Natural killer cell (primary cell): Measurements from ENCODE around the gene NRXN3. TPM values are rescaled to one million over a fixed set of nuclear protein-coding genes. Genes with fewer than 3 reads are reported as not detected.

ENCODE experiments used
- ATAC-seq, 3 donors: fragments of 150-1000 bp in 2 of 3; fragments of 200-7000 bp in 1 of 3; cut with Tn5 transposase; 1 replicate in 1 of 3; 2 replicates in 2 of 3; pipeline ENCODE4 v1.10.0; 2021; ENCODE audit warnings: mild to moderate bottlenecking in 2 of 3, moderate library complexity in 2 of 3
- DNase-seq, 2 donors: peaks; one replicate each; pipeline versions ENCODE4 v3.0.0 to v3.0.0-alpha.2; 2013 to 2021; ENCODE audit warnings: mixed read lengths in 1 of 2
- H3K27ac ChIP-seq: one replicate; pipeline ENCODE4 v1.5.1; 2013; ENCODE audit warnings: mild to moderate bottlenecking, low read length
- H3K27me3 ChIP-seq: one replicate; pipeline ENCODE4 v1.6.1; 2013; ENCODE audit warnings: low read length; ENCODE audit not compliant: control insufficient read depth, insufficient read depth
- H3K36me3 ChIP-seq: one replicate; pipeline ENCODE4 v1.6.1; 2013; ENCODE audit warnings: low read length; ENCODE audit not compliant: control insufficient read depth, insufficient read depth
- H3K4me1 ChIP-seq: one replicate; pipeline ENCODE4 v1.6.1; 2013; ENCODE audit warnings: low read length; ENCODE audit not compliant: control insufficient read depth, insufficient read depth
- H3K4me3 ChIP-seq: one replicate; pipeline ENCODE4 v1.5.1; 2013; ENCODE audit warnings: low read length
- H3K9me3 ChIP-seq: one replicate; pipeline ENCODE4 v1.6.1; 2013; ENCODE audit warnings: low read length; ENCODE audit not compliant: control insufficient read depth, insufficient read depth
- H3K27ac Mint-ChIP-seq, 2 donors: one replicate each; pipeline ENCODE4 v1.8.0; 2022; ENCODE audit warnings: mild to moderate bottlenecking in 2 of 2, mixed read lengths in 2 of 2, moderate library complexity in 1 of 2
- H3K27me3 Mint-ChIP-seq, 2 donors: one replicate each; pipeline ENCODE4 v1.8.0; 2022; ENCODE audit warnings: low read depth in 2 of 2, mixed read lengths in 2 of 2
- H3K36me3 Mint-ChIP-seq: one replicate; pipeline ENCODE4 v1.8.0; 2022; ENCODE audit warnings: mixed read lengths
- H3K4me1 Mint-ChIP-seq, 2 donors: one replicate each; pipeline ENCODE4 v1.8.0; 2022; ENCODE audit warnings: mixed read lengths in 2 of 2
- H3K4me3 Mint-ChIP-seq: one replicate; pipeline ENCODE4 v1.8.0; 2022; ENCODE audit warnings: mild to moderate bottlenecking, moderate library complexity, mixed read lengths
- H3K9me3 Mint-ChIP-seq, 2 donors: one replicate each; pipeline ENCODE4 v1.8.0; 2022; ENCODE audit warnings: mixed read lengths in 2 of 2
- WGBS: methylation state at CpG from one replicate; pipeline ENCODE4 v1.1.7; 2013; ENCODE audit warnings: missing lambda C conversion rate; ENCODE audit not compliant: insufficient coverage; 5-methylcytosine and 5-hydroxymethylcytosine counted together
- intact Hi-C: fragments of 100-400 bp; cut with micrococcal nuclease; formaldehyde crosslinking; loops from one replicate; pipeline ENCODE4 v1.14.2; 2022
- total RNA-seq, 4 donors: library from RNA; stranded (reverse); fragments of 120-200 nt in 1 of 4; gene quantifications; one replicate each; pipeline versions ENCODE4 v1.2.3 to v1.2.4, GENCODE V29; 2013 to 2022
- TF ChIP-seq, protein P1 (sequence below): fragments of 200-600 bp; IDR thresholded peaks from one replicate; pipeline ENCODE4 v1.8.0; 2022; ENCODE audit warnings: antibody characterized with exemption

The NRXN3 gene
- total RNA-seq, 3 donors from 2014 or later (not counting 1 experiment from before 2014, with no cell fraction given), result not detected

GRCh38 chr14:79552778-79553177 lies 1382.6 kb downstream of the NRXN3 start:
- Histone ChIP-seq H3K4me1 (no peaks in the 10 kb centered on the region), H3K27me3 (no peaks in the 10 kb centered on the region), H3K9me3 (no peaks in the 10 kb centered on the region), H3K4me3 (no peak overlapping the region), H3K27ac (no peak overlapping the region), H3K36me3 (no peaks in the 10 kb centered on the region)
- Mint-ChIP-seq H3K4me1 (no peaks in the 10 kb centered on the region), H3K27me3 (no peaks in the 10 kb centered on the region), H3K9me3 (peaks cover under 1 to 3% of the 10 kb centered on the region in 2 donors), H3K4me3 (no peak overlapping the region), H3K36me3 (no peaks in the 10 kb centered on the region), H3K27ac (no peak overlapping the region)
- WGBS, result no CpG with 5 or more reads among the region's 1 CpG
- TF ChIP-seq, protein P1, sequence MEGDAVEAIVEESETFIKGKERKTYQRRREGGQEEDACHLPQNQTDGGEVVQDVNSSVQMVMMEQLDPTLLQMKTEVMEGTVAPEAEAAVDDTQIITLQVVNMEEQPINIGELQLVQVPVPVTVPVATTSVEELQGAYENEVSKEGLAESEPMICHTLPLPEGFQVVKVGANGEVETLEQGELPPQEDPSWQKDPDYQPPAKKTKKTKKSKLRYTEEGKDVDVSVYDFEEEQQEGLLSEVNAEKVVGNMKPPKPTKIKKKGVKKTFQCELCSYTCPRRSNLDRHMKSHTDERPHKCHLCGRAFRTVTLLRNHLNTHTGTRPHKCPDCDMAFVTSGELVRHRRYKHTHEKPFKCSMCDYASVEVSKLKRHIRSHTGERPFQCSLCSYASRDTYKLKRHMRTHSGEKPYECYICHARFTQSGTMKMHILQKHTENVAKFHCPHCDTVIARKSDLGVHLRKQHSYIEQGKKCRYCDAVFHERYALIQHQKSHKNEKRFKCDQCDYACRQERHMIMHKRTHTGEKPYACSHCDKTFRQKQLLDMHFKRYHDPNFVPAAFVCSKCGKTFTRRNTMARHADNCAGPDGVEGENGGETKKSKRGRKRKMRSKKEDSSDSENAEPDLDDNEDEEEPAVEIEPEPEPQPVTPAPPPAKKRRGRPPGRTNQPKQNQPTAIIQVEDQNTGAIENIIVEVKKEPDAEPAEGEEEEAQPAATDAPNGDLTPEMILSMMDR, result no peak
- no peak for ATAC-seq
- intact Hi-C loops, result no loop called here
- DNase-seq, result no peak

DNA sequence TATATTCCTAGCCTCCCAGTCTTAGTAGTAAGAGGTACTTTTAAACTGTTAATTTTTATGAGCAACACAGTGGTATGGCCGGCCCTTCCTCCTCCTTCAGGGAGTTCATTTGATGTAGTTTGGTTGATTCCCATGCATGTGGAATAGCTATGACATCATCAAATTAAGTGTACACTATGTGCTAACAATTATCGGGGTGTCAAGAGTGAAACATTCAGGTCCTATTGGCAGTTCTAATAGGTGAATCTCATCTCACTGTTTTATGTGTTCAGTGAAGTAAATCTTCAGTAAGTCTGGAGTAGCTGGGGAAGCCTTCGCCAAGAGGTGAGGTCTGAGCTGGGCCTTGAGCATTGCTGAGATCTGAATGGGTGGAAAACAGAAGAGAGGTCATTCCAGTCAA lies 1384.6 kb downstream of the NRXN3 start:
- H3K27ac Mint-ChIP-seq, result no peak overlapping the region
- peaks cover 3 to 5% of the 10 kb centered on the region in 2 donors for H3K9me3 Mint-ChIP-seq
- no peaks in the 10 kb centered on the region for H3K27me3 ChIP-seq
- no peaks in the 10 kb centered on the region for H3K27me3 Mint-ChIP-seq
- ATAC-seq (no peak), DNase-seq (no peak)
- H3K4me3 Mint-ChIP-seq, result no peak overlapping the region
- no peaks in the 10 kb centered on the region for H3K36me3 ChIP-seq
- no peak overlapping the region for H3K4me3 ChIP-seq
- H3K9me3 ChIP-seq, result no peaks in the 10 kb centered on the region
- TF ChIP-seq, protein P1, result no peak
- no peaks in the 10 kb centered on the region for H3K4me1 Mint-ChIP-seq
- no peaks in the 10 kb centered on the region for H3K4me1 ChIP-seq
- H3K27ac ChIP-seq, result no peak overlapping the region
- intact Hi-C loops, result no loop called here
- no peaks in the 10 kb centered on the region for H3K36me3 Mint-ChIP-seq
- 89% methylated on average over 3 of the region's 3 CpGs for WGBS

DNA sequence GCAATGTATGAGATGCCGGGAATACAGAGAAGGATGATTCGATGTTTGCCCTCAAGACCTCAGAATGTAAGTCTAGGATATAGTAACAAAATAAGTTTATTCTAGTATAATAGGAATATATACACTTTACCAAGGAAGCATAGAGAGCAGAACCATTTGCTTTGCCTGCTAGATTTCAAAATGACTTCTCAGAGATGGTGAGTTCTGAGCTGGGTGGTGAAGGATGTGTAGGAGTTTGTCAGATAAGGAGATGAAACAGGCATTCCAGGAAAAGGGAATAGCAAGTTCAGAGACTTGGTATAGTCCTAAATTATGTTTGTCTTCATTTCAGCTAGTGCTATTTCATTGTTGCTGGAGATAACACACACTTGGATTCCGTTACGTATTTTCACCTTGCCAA lies 1385.3 kb downstream of the NRXN3 start:
- no peak overlapping the region for H3K4me3 ChIP-seq
- Mint-ChIP-seq H3K27ac (no peak overlapping the region), H3K27me3 (no peaks in the 10 kb centered on the region), H3K4me3 (no peak overlapping the region), H3K36me3 (no peaks in the 10 kb centered on the region), H3K9me3 (peaks cover 3 to 5% of the 10 kb centered on the region in 2 donors), H3K4me1 (no peaks in the 10 kb centered on the region)
- H3K27me3 ChIP-seq, result no peaks in the 10 kb centered on the region
- no peaks in the 10 kb centered on the region for H3K4me1 ChIP-seq
- WGBS, result 91% methylated on average over 3 of the region's 4 CpGs
- no peak for DNase-seq
- TF ChIP-seq, protein P1, result no peak
- H3K27ac ChIP-seq, result no peak overlapping the region
- no peaks in the 10 kb centered on the region for H3K9me3 ChIP-seq
- no peaks in the 10 kb centered on the region for H3K36me3 ChIP-seq
- ATAC-seq, result no peak
- intact Hi-C loops, result no loop called here

GRCh38 chr14:79557309-79557708 lies 1387.1 kb downstream of the NRXN3 start:
- Histone ChIP-seq H3K9me3 (no peaks in the 10 kb centered on the region), H3K4me3 (no peak overlapping the region), H3K27ac (no peak overlapping the region), H3K4me1 (no peaks in the 10 kb centered on the region), H3K27me3 (no peaks in the 10 kb centered on the region), H3K36me3 (no peaks in the 10 kb centered on the region)
- intact Hi-C loops, result no loop called here
- no peak overlapping the region for H3K4me3 Mint-ChIP-seq
- TF ChIP-seq, protein P1, result no peak
- H3K27ac Mint-ChIP-seq, result no peak overlapping the region
- ATAC-seq, result no peak
- no CpG with 5 or more reads among the region's 3 CpGs for WGBS
- DNase-seq, result no peak
- no peaks in the 10 kb centered on the region for H3K4me1 Mint-ChIP-seq
- peaks cover 6% of the 10 kb centered on the region in 2 donors for H3K9me3 Mint-ChIP-seq
- H3K36me3 Mint-ChIP-seq, result no peaks in the 10 kb centered on the region
- no peaks in the 10 kb centered on the region for H3K27me3 Mint-ChIP-seq
